H1 (cell line): ENCODE results near the gene GABRG3. TPM values are rescaled to one million over a fixed set of nuclear protein-coding genes. Genes with fewer than 3 reads are reported as not detected.

ENCODE experiments used
- CEBPB ChIP-seq: IDR thresholded peaks from 2 replicates; pipeline ENCODE4 v1.6.1; 2012; ENCODE audit warnings: low read depth, low read length
- POU5F1 ChIP-seq: IDR thresholded peaks from 2 replicates; pipeline ENCODE4 v1.6.1; 2011; ENCODE audit warnings: low read depth, mild to moderate bottlenecking, low read length, moderate library complexity
- ZNF274 ChIP-seq: IDR thresholded peaks from 2 replicates; pipeline ENCODE4 v1.7.0; 2012; ENCODE audit warnings: low read length, borderline replicate concordance; ENCODE audit errors: extremely low read depth
- polyA plus RNA-seq, 7 experiments: library from polyadenylated mRNA; depleted of rRNA in 3 of 7; stranded (reverse) in 5 of 7; unstranded in 2 of 7; fragments of >200 nt in 5 of 7; fragments of 200-250 nt in 2 of 7; gene quantifications; 1 replicate in 5 of 7; 2 replicates in 1 of 7; 4 replicates in 1 of 7; pipeline versions ENCODE4 v1.2.1 to v1.2.3, GENCODE V29; 2011 to 2013; ENCODE audit warnings: missing spikeins in 2 of 7, mixed read lengths in 2 of 7
- total RNA-seq: library from RNA; stranded (reverse); fragmentation: NEBNext Ultra II Directional; extraction: Animal tissue kit (Norgen Biotek cat#: 25700); gene quantifications from 2 replicates; pipeline ENCODE4 v1.2.1, GENCODE V29; 2021

Gene GABRG3
- total and polyA plus RNA-seq, 2 of the 8 experiments (the other 6 are each of a cell fraction or from before 2014, with no cell fraction given), result 0.17 to 0.80 TPM

GRCh38 chr15:27360316-27360715, 389.3 kb downstream of the GABRG3 start (continued):
- TF ChIP-seq CEBPB (no peak), POU5F1 (no peak), ZNF274 (no peak)
